Limb (tissue), 2 donors: Measurements from ENCODE around the gene THAP4.

Source experiments
- DNase-seq, 2 donors: peaks; one replicate each; pipeline ENCODE4 v3.0.0-alpha.2; 2016; ENCODE audit errors: extremely low spot score in 2 of 2

THAP4 gene

GRCh38 chr2:241550616-241551580 is 86.1 kb downstream of the THAP4 start:
- DNase-seq, result no peak

GRCh38 chr2:241548451-241548835 is 88.5 kb downstream of the THAP4 start:
- DNase-seq, result no peak

DNA sequence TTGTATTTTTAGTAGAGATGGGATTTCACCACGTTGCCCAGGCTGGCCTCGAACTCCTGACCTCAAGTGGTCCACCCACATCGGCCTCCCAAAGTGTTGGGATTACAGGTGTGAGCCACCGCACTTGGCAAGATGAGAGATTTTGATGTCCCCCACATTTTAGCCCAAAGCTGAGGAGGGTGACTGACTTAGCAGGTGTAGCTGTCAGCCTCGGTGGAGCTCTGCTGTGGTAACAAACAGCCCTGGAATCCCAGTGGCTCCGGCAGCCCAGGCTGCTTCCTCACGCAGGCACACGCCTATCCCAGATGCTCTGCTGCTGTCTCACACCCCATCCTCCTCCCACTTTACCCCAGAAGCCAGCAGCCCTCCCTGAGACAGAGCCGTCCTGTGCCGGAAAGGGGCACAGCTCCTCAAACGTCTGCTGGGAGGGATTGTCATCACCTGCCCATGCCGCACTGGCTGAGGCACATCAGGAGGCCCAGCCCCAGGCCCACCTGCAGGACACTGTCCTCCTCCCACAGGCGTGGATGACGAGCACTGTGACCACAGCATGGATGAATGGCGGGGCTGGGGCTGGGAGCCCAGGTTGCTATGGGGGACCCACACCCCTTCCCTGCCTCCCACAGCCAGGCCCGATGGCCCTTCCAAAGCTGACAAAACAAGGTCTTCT is 89.0 kb downstream of the THAP4 start:
- no peak for DNase-seq

DNA sequence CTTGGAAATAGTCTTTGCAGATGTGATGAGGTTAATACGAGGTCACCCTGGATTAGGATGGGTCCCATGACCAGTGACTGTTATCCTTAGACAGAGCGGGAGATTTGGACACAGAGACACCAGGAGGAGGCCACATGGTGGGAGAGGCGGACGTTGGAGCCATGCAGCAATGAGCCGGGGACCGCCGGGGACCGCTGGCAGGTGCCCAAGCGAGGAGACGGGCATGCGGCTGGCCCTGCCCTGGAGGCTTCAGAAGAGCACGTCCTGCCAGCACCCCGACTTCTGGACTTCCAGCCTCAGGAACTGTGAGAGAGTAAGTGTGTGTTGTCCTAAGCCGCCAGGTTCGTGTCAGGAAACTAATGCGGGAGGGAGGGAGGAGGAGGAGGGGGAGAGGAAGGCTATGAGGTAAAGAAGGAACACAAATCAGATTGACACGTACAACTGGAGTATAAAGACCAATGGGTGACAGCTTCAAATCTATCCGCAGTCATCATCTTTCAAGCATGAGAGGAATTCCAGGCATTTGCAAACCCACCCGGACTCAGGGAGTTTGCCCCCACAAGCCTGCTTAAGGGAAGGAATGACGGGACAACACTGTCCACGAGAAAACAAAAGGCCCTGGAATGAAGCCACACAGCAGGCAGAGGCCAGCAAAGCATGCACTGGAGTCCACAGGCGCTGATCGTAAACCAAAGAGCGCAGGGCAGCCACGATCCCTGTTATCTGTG is 90.0 kb downstream of the THAP4 start:
- peak in 1 of 2 donors; percentile 76 for DNase-seq

- DNase-seq, result no peak
These were observed 91.2 kb downstream of the THAP4 start for GRCh38 chr2:241545523-241546473.

- DNase-seq, result no peak
These were observed 91.9 kb downstream of the THAP4 start for GRCh38 chr2:241545106-241545505.

DNA sequence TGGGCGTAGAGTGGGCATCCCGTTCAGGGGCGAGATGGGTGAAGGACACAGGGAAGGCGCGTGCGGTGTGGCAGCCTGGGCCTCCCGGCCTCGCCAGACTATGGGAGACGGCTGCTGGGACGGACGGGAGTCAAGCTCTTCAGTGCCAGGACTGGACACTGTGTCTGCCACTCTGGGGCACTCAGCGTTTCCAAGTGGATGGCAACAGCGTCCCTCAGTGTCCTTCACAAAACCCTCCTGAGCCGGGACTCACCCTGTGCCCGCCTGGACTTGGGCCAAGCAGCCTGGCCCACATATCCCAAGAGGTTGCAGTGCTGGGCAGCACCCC is 94.7 kb downstream of the THAP4 start:
- no peak for DNase-seq

DNA sequence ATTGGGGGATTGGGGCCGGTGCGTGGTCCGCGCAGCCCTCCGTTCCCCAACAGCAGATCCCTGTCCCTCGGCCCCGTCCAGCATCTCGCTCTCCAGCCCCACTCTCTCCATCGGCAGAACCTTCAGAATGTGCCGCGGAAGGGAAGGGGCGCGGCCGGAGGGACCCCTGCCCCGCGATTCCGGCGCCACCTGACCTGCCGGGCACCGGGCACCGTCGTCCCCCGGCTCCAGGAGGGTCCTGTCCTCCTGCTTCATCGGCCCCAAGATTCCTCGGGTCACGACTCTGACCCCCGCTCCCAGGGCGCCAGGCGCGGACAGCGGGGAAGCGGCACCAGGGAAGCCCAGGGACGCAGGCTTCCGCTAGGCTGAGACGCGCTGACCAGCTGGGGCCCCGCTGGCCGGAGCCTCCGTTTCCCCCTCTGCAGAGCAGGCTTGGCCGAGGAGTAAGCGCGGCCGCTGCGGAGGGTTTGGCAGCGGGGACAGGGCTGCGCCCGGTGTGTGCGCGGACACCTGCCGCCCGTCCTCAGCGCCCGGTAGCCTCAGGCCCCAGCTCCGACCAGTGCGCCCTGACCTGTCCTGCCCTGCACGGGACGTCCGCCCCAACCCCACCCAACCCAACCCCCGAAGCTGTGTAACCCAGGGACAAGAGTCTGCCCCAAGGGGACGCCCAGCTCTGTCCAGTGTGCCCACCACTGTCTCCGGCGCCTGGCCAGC is 95.2 kb downstream of the THAP4 start:
- DNase-seq, result no peak

DNA sequence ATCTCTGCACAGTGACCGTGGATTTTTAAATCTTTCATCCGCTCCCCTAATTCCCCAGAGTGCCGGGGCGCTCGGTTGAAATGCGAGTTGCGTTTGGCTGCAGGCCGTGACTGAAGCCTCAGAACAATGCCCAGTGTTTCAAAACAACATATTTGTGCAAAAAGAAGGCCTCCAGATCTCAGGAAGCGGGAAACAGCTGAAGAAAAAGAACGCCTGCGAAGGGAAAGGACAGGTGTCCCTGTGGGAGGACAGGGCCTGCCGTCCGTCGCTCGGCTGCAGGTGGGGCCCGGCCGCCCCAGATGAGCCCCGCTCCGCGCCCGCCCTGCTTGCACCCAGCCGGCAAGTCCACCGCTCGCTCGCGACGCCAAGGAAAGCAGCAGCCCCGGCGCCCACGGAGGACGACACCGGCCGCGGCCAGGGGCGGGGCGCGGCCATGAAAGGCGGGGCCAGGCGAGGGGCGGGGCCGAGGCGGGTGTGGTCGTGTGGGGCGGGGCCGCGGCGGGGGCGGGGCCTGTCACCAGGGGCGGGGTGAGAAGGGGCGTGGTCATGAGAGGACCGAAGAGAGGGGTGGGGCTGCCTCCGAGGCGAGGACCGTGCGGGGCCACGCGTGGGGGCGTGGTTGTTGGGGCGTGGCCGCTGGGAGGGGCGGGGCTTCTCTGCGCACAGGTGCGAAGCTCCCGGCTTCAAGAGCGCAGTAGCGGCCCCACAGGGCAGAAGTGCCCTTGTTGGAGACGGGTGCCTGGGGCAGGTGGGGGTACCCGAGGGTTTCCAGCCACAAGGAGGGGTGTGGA is 96.0 kb downstream of the THAP4 start:
- DNase-seq, result peak in 1 of 2 donors; percentile 79

DNA sequence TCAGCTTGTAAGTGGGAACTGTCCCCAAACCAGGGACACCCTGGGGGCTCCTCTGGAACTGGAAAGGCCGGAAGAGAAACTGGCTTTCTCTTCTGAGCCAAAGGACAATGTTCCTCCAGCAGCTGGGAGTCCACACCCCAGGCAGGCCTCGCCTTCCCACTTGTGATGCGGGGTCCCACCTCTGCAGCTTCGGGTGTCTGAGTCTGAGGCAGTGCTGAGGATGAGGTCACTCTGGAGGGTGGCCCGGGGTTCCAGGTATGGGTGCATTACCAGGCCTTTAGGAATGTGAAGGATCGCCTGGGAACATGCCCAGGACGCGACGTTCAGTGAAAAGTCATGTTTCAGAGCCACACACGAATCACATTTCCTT is 96.6 kb downstream of the THAP4 start:
- no peak for DNase-seq

DNA sequence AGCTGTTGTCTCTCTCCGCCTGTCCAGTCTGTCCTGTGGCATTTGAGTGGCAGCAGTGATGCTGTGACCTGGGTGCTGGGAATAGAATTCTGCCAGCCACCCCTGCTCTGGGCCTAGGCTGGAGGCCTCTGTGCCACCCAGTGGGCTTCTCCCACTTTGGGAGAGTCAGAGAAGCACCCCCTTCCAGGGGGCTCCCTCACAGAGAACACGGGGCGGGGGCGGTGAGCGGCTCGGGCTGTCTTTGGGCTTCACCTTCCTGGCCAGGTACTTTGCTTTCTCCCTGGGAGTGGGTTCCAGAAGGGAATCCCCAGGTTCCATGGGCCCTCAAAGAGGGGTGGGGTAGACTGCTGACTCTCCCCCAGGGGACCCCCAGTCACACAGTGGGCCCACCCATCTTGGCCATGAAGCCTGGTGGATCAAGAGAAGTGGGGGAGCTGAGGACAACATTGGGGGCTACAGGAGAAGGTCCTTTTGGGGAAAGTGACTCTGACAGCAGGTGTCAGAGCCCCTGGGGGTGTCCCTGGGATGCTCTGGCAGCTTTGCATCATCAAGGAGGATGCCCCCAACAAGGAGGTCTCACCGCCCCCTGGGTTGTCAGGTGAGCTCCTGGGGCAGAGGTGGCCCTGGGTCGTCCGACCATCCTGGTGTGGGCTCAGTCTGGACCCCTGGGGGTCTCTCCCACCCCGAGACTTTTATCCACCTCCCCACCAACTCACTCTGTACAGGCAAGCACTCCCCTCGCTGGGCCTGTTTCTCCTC is 97.2 kb downstream of the THAP4 start:
- DNase-seq, result no peak

- no peak for DNase-seq
These were observed 97.9 kb downstream of the THAP4 start for GRCh38 chr2:241538838-241539615.

DNA sequence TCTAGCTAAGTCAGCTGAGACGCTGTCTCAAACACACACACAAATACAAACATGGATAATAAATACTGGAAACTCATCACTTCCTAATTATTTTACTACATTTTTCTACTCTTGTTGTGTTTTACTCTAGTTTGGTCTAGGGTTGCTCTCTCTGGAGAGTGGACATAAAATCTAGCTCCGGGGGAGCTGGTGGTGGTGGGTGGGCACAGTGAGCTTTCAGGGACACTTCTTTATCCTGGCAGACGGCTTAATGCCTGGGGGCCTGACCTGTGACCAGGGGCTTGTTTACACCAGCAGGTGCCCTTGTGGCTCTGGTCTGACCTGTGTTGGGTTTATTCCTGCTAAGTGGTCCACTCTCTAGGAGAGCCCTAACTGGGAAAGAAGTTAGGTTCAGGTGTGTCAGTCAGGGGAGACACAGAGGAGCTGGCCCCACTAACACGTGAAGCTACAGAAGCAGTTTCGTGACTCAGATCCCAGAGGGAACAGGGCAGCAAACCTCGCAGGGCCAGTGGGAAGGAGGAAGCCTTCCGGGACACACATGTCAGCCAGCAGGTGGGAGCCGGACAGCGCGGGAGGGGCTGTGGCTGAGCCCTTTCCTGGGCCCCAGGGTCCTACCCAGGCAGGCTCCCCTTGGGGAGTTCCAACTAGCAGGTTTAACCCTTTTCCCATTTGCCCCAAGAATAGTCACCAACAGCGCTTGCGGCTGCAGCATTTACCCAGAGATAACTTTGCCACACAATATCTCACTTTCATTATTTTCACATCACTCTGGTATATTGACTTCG is 100.9 kb downstream of the THAP4 start:
- DNase-seq, result no peak

GRCh38 chr2:241534701-241535375 is 102.1 kb downstream of the THAP4 start:
- no peak for DNase-seq
